SJSA1 (cell line): ENCODE data around the gene MGRN1. TPM values are rescaled to one million over a fixed set of nuclear protein-coding genes. Genes with fewer than 3 reads are reported as not detected.

ENCODE experiments used
- DNase-seq, 2 experiments: peaks; one replicate each; pipeline ENCODE4 v3.0.0-alpha.2; 2015 to 2020; ENCODE audit warnings: low spot score in 2 of 2, low read depth in 1 of 2
- H3K27ac ChIP-seq: fragments of 250-450 bp; sonication (Bioruptor Pico); 2 replicates; pipeline ENCODE4 v1.5.1; 2020; ENCODE audit warnings: mild to moderate bottlenecking, moderate library complexity
- H3K27me3 ChIP-seq: fragments of 250-450 bp; sonication (Bioruptor Pico); replicated peaks from 2 replicates; pipeline ENCODE4 v1.5.1; 2020; ENCODE audit warnings: mild to moderate bottlenecking, moderate library complexity
- H3K36me3 ChIP-seq: fragments of 250-450 bp; sonication (Bioruptor Pico); 2 replicates; pipeline ENCODE4 v1.5.1; 2020; ENCODE audit warnings: mild to moderate bottlenecking
- H3K4me1 ChIP-seq: fragments of 250-450 bp; sonication (Bioruptor Pico); replicated peaks from 2 replicates; pipeline ENCODE4 v1.6.1; 2021; ENCODE audit warnings: mild to moderate bottlenecking
- H3K4me3 ChIP-seq: fragments of 250-450 bp; sonication (Bioruptor Pico); 2 replicates; pipeline ENCODE4 v1.5.1; 2020; ENCODE audit warnings: mild to moderate bottlenecking
- H3K9me3 ChIP-seq: fragments of 250-450 bp; sonication (Bioruptor Pico); replicated peaks from 2 replicates; pipeline ENCODE4 v1.5.1; 2020; ENCODE audit warnings: mild to moderate bottlenecking
- total RNA-seq: library from RNA; depleted of rRNA; stranded (reverse); fragments of >200 nt; shearing (Covaris generic); gene quantifications from 2 replicates; pipeline ENCODE4 v1.2.3, GENCODE V29; 2014

MGRN1 gene
- total RNA-seq, 1 experiment from 2014 or later = 15.0 TPM

DNA sequence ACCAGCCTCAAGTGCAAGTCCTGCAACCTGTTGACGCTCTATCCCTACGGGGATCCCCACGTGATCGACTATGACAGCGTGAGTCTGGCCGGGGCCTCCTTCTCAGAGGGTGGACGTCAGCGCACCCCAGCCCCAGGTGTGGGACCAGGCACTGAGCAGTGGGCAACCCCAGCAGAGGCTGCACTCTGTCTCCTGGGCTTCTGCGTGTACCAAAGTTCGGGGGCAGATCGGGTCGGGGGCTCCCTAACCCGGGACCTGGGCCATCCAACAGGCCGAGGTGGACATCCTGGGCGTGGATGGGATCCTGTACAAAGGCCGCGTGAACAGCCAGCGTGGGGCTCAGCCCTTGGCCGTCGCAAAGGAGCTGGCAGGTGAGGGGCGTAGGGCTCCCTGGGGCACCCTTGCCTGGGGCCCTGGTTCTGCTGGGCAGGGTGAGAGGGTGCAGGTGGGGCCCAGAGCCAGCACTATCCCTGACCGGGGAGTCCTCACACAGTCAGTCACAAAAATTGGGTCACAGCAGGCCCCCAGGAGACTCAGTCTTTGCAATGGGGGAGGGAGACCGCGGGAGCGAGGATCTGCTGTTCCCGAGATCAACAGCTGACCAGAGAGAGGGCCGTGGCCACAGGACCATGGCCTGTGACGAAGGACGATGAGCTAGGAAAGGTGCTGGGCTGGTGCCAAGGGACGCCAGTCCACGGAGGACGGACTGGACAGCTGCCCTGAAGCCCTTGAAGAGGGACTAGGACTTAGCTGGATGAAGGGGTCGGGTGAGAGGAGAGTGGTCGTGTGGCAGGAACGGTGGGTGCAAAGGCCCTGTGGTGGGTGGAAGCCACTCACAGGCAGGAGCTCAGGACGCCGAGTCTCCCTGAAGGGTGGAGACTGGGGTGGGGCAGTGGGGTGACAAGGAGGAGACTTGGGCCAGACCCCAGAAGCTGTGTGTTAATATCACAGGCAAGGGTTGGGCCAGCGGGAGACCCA, 29.9 kb upstream of the MGRN1 start:
- H3K36me3 ChIP-seq = no peaks in the 10 kb centered on the region
- no peaks in the 10 kb centered on the region for H3K27me3 ChIP-seq
- DNase-seq = no peak
- H3K27ac ChIP-seq = no peak overlapping the region
- H3K4me3 ChIP-seq = no peak overlapping the region
- no peaks in the 10 kb centered on the region for H3K9me3 ChIP-seq
- no peaks in the 10 kb centered on the region for H3K4me1 ChIP-seq

DNA sequence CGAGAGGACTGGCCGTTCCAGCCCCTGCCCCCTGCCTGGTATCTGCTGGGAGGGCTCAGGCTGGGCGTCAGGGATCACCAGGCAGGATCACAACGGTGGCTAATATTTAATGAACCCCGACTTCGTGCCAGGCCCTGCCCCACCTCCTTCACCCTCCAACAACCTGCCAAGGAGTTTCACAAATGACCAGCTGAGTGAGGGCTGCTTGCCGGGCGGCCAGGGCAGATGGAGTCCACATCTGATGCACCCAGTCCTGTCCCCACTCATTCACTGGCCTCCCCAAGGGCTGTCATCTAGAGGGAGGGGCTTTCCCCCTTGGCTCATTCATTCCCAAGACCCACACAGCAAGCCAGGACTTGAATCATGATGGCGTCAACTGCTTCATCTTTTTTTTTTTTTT, 27.5 kb upstream of the MGRN1 start:
- no peak for DNase-seq
- Histone ChIP-seq H3K9me3 (no peaks in the 10 kb centered on the region), H3K27ac (no peak overlapping the region), H3K36me3 (no peaks in the 10 kb centered on the region), H3K4me1 (no peaks in the 10 kb centered on the region), H3K27me3 (no peaks in the 10 kb centered on the region), H3K4me3 (no peak overlapping the region)

DNA sequence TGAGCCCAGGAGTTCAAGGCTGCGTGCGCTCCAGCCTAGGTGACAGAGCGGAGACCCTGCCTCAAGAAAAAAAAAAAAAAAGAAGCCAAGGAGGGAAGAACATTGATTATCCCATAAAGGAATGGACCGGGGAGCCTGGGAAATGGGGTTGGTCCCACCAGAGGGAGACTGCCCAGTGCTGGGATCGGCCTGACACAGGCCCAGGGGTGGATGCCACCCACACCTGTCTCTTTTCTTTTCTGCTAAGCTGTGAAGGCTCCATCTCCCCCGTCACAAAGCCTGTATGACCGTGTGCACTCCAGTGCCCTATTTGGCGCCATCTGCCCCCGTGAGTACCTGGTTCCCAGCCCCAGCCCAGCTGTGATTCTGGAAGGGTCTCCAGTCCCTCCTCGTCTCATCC, 25.6 kb upstream of the MGRN1 start:
- no peaks in the 10 kb centered on the region for H3K27me3 ChIP-seq
- H3K27ac ChIP-seq = no peak overlapping the region
- no peaks in the 10 kb centered on the region for H3K9me3 ChIP-seq
- no peaks in the 10 kb centered on the region for H3K36me3 ChIP-seq
- DNase-seq = no peak
- no peaks in the 10 kb centered on the region for H3K4me1 ChIP-seq
- no peak overlapping the region for H3K4me3 ChIP-seq

DNA sequence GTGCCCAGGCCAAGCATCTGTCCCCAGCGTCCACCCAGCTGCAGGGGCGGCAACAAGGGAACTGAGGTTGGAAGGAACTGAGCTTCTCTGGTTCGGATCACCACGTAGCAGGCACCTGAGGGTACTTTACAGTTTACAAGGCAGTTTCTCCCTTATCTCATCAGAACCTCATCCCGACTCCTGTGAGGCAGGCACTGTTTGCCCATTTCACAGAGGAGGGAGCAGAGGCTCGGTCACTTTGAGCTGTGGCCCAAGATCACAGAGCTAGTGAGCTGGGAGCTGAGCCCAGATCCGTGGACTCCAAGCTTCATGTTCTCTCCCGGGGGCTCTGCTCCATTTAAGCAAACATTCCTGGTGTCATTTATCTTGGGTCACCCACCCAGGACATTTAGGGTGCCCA, 25.1 kb upstream of the MGRN1 start:
- H3K27ac ChIP-seq = no peak overlapping the region
- no peak for DNase-seq
- no peaks in the 10 kb centered on the region for H3K27me3 ChIP-seq
- H3K4me1 ChIP-seq = no peaks in the 10 kb centered on the region
- H3K36me3 ChIP-seq = no peaks in the 10 kb centered on the region
- H3K9me3 ChIP-seq = no peaks in the 10 kb centered on the region
- no peak overlapping the region for H3K4me3 ChIP-seq

DNA sequence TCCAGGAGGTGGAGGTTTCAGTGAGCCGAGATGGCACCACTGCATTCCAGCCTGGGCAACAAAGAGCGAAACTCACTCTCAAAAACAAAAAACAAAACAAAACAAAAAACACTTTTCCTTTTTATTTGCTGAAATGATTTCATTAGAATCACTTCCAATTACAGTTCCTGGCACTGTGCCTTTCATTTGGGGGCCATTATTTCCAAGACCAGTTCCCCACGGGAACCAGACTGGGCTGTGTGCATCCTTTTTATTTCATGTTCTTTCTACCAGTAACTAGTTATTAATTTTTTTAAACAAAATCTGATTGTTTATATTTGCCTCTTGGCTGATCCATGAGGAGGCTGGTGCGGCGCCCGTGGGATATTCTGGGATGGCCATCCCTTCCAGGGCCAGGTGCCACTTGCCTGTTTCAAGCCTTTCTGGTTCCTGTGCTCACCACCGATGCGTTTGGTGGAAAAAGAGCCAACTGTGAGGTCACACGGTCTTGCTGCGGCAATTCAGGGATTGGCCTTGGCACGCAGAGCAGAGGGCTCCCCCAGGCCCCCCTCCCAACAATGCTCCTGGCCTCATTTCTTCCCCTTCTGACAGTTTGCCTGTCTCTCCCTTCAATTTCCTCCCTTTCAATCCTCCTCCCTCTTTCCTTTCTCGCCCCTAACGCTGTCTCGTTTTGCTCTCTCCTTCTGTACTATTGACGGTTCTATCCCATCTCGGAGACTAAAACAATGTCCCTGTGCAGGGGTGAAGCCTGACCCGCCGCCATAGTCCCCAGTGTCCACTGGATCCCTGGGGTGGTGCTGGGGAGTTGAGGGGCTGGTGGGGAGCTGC, 23.4 kb upstream of the MGRN1 start:
- no peak overlapping the region for H3K27ac ChIP-seq
- no peaks in the 10 kb centered on the region for H3K4me1 ChIP-seq
- H3K36me3 ChIP-seq = no peaks in the 10 kb centered on the region
- H3K27me3 ChIP-seq = no peaks in the 10 kb centered on the region
- H3K4me3 ChIP-seq = no peak overlapping the region
- no peaks in the 10 kb centered on the region for H3K9me3 ChIP-seq
- DNase-seq = no peak

DNA sequence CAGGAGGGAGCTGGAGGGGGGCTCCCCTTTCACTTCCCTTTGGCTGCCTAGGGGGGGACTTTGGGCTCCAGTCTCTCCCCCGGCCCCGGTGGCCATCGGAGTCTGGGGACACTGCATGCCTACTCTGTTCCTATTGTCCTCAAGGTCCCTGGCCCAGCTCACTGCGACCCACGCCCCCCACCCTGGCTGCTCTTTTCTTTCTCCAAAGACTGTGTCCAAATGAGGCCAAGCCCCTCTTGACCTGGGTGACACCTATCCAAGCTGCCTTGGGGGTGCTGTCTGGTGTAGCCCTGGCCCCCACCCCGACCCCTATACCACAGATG, 22.8 kb upstream of the MGRN1 start:
- no peak overlapping the region for H3K27ac ChIP-seq
- H3K4me3 ChIP-seq = no peak overlapping the region
- H3K4me1 ChIP-seq = no peaks in the 10 kb centered on the region
- no peaks in the 10 kb centered on the region for H3K9me3 ChIP-seq
- H3K27me3 ChIP-seq = no peaks in the 10 kb centered on the region
- 0 out of 2 replicates have a peak, but pooled peaks cover 3% of the 10 kb centered on the region for H3K36me3 ChIP-seq
- no peak for DNase-seq

DNA sequence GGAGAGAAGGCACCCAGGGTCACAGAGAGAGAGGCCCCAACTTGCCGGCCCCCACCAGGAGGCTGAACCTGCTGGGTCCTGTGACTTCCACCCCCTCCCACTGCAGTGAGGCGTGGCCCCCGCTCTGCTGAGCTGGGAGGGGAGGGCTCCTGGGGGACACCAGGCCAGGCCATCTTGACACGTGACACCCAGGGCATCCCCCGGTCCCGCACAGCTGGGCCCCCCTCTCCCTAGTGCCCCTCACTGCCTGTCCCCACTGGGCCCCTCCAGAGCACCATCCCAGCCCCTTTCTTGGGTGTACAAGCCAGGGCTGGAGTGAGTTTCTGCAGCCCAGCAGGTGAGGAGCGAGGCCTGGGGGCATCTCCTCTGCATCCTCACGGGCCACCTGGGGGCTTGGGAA, 22.3 kb upstream of the MGRN1 start:
- Histone ChIP-seq H3K4me1 (no peaks in the 10 kb centered on the region), H3K36me3 (0 out of 2 replicates have a peak, but pooled peaks cover 7% of the 10 kb centered on the region), H3K27ac (no peak overlapping the region), H3K9me3 (no peaks in the 10 kb centered on the region), H3K27me3 (no peaks in the 10 kb centered on the region), H3K4me3 (no peak overlapping the region)
- no peak for DNase-seq

DNA sequence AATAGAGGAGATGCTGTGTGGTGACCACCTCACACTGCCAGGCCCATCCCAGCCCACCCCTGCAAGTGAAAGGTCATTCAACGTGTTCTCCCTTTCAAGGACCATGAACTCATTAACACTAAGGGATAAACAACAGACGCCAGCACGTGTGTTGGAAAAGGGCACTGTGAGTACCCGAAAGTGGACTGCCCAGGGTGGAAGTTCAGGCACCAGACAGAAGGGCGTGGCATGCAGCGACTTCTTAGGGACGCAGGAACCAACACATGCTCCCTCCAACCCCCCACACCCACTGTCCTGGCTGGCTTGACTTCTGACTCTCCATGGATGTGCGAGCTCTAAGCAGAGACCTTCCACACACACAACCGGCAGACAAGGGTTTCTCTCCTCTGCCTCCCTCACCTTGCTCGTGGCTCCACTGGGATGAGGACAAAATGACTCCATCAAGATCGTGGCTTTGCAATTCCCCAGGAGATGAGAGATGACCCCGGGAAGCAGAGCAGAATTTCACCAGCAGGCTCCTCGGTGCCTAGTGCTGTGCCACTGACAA, 20.9 kb upstream of the MGRN1 start:
- no peak for DNase-seq
- Histone ChIP-seq H3K27me3 (no peaks in the 10 kb centered on the region), H3K36me3 (peaks cover 19% of the 10 kb centered on the region), H3K4me3 (no peak overlapping the region), H3K4me1 (no peaks in the 10 kb centered on the region), H3K9me3 (no peaks in the 10 kb centered on the region), H3K27ac (no peak overlapping the region)

DNA sequence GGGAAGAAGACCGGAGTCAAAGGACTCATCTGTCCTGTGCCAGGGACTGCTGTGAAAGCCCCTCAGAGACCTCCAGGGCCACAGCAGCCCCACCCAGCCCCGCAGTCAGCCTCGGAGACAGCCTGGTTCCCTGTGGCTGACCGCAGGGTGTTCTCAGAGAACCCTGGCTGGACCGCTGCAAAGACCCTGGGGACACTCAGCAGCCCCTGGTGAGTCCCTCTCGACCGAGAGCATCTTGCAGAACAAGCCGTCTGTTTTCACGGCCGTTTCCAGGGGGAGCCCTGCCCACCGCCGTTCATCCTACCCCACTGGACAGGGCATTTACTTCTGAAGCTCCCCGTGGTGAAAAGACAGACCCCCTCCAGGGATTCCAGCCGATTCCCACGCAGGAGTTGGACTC, 20.2 kb upstream of the MGRN1 start:
- no peak for DNase-seq

DNA sequence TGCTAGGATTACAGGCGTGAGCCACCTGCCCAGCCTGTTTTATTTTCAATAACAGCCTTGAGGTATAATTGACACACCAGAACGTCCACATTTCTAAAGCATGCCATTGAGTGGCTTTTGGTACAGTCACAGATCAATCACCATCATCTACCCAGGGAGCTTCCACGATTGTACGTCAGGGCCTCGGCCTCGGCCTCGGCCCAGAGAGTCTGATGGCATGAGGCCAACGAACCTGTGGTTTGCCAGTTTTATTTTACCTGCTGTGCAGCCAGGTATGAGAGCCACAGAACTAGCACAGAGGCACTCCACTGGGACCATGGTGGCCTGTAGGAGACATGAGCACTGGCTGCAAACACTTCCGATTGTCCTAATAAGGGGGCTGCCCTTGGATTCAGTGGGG, 18.3 kb upstream of the MGRN1 start:
- Histone ChIP-seq H3K9me3 (no peaks in the 10 kb centered on the region), H3K4me3 (no peak overlapping the region), H3K27ac (no peak overlapping the region), H3K27me3 (no peaks in the 10 kb centered on the region), H3K4me1 (no peaks in the 10 kb centered on the region), H3K36me3 (peaks cover 28% of the 10 kb centered on the region)
- DNase-seq = no peak

More for the DNA sequence above, 20.2 kb upstream of the MGRN1 start:
- Histone ChIP-seq H3K9me3 (no peaks in the 10 kb centered on the region), H3K36me3 (peaks cover 23% of the 10 kb centered on the region), H3K4me1 (no peaks in the 10 kb centered on the region), H3K27me3 (no peaks in the 10 kb centered on the region), H3K27ac (no peak overlapping the region), H3K4me3 (no peak overlapping the region)

DNA sequence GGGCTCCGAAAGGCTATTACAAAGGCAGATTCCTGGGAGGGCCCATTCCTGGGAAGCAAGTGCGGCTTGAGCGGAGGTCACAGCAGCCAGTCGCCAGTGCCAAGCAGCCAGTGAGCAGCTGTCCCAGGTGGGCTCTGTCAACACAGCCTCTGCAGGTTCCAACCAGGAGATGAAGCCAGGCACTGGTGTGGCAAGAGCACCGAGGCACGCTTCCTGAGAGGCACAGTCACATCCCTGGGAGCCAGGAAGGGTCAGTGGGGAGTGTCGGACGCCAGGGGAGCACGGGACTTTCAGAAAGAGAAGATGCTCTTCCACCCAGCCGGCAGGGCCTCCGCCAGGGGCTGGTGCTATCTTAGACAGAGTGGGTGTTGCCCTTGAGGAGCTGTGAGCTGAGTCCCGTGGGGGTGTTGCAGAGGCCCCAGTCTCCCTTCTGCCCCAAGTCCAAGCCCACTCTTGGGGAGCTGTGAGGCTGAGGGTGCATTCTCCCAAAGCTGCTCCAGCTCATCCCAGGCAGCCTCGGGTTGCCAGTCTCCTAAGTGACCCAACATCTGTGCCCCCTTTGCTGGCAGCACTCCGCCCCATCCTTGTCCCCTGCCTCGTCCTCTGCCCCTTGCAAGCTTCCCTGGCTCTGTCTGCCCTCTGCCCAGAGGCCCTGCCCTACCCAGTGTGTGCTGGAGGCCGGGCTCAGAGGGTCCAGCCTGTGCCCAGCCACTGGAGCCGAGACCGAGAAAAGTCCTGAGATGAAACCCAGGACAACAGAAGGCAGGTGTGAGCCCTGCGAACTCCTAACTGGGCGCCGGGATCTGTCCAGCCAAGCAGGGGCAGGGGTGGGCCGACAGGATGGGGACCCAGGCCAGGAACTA, 16.6 kb upstream of the MGRN1 start:
- no peak overlapping the region for H3K27ac ChIP-seq
- DNase-seq = no peak
- peaks cover 31% of the 10 kb centered on the region for H3K36me3 ChIP-seq
- peaks cover 2% of the 10 kb centered on the region for H3K4me1 ChIP-seq
- no peaks in the 10 kb centered on the region for H3K27me3 ChIP-seq
- H3K9me3 ChIP-seq = no peaks in the 10 kb centered on the region
- H3K4me3 ChIP-seq = no peak overlapping the region

DNA sequence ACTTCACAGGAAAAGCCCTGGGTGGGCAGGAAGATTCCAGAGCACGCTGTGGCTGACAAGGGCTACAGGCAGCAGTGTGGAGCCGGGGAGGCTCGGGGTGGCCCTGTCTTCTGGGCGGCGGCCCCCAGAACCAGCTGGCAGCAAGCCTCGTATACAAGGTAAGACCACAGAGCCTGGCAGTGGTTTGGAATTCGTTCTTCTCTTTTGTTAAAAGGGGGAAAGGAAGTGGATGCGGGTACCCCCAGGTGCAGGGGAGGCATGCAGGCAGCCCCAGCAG, 16.0 kb upstream of the MGRN1 start:
- H3K27ac ChIP-seq = no peak overlapping the region
- H3K4me3 ChIP-seq = no peak overlapping the region
- no peaks in the 10 kb centered on the region for H3K27me3 ChIP-seq
- peaks cover 32% of the 10 kb centered on the region for H3K36me3 ChIP-seq
- H3K9me3 ChIP-seq = no peaks in the 10 kb centered on the region
- DNase-seq = no peak
- H3K4me1 ChIP-seq = peaks cover 8% of the 10 kb centered on the region

DNA sequence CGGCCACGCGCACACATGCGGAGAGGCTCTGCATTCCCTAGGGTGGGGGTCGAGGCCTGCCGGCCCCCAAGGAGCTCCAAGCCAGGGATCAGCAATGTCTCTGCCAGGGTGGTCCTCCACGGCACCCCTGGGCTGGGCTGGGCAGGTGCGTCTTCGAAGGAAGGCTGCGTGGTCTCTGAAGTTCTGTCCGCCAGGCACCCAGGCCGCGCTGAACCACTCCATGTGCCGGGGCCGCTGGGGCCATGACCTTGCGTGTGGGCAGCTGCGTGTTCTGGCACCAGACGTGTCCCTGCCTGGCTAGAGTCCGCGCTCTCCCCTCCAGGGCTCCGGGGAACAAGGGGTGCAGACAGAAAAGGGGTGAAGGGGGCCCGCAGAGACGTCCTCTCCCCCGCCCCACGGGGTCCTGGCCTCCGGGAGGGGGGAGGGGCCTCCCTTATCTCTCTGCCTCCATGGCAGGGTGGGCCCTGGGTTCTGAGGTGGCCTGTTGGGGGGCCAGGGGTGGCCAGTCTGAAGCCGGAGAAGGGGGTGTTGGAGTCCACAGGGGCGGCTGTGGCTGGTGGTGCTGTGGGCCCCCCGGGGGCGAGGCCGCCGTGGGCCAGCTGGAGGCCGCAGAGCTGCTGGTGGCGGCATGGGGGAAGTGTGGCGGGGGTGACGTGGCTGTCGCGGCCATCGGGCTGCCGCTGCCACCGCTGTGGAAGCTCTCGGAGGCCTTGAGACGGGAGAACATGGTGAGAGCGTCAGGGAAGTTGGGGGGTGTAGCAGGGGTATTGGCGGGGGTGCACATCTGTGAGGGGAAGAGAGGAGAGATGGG, 15.2 kb upstream of the MGRN1 start:
- Histone ChIP-seq H3K4me1 (peaks cover 13% of the 10 kb centered on the region), H3K9me3 (peaks cover 4% of the 10 kb centered on the region; the same call in 1 of the 2 replicates), H3K27ac (no peak overlapping the region), H3K36me3 (peaks cover 39% of the 10 kb centered on the region), H3K4me3 (no peak overlapping the region), H3K27me3 (no peaks in the 10 kb centered on the region)
- DNase-seq = no peak
